HG03575 (cell line): ENCODE measurements around the gene VARS1.
"Not testable (repeated sequence)": the region's sequence is repeated elsewhere in the genome, so short reads cannot be mapped to it uniquely, and the experiment has no call there.

Source experiments
- ATAC-seq: cut with Tn5 transposase; IDR thresholded peaks from one replicate; pipeline ENCODE4 v1.9.1; 2021; ENCODE audit not compliant: unreplicated experiment, insufficient number of reproducible peaks, low FRiP score; ENCODE audit errors: extremely low read depth

VARS1 gene

GRCh38 chr6:31797588-31797987 is 2.0 kb upstream of the VARS1 start:
- ATAC-seq, result no peak

GRCh38 chr6:31796993-31797385 is 1.4 kb upstream of the VARS1 start:
- ATAC-seq, result no peak

DNA sequence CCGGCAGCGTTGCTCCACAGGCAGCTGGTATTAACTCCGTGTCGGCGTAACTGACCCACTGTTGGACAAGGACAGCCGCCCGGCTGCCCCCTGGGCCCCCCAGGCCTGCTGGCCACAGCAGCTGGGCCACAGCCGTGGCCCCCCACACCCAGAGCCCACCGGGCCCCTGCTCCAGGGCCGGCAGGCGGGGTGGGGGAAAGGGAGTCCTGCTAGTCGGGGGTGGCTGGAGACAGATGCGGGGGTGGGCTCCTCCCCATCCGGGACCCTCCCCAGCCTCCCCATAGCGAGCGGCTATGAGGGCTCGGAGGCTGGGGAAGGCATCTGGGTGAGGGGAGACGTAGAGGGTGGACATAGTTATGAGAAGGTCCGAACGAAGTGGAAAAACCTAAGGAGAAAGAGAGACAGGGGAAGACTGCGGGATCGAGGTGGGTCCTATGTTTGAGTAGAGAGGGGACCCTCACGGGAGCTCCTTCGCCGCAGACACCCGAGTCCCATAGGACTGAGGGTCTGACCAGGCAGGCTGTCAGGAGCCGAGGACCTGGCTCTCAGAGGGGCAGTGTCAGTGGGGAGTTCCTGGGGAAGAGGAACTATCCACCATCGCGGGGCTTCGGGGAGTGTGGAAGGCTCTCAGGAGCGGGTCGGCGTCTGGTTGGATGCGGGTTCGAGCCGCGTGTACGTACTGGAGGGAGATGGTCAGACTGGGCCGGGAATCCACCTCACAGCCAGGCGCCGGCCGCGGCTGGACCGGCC is 511 bp downstream of the VARS1 start:
- ATAC-seq, result no peak

DNA sequence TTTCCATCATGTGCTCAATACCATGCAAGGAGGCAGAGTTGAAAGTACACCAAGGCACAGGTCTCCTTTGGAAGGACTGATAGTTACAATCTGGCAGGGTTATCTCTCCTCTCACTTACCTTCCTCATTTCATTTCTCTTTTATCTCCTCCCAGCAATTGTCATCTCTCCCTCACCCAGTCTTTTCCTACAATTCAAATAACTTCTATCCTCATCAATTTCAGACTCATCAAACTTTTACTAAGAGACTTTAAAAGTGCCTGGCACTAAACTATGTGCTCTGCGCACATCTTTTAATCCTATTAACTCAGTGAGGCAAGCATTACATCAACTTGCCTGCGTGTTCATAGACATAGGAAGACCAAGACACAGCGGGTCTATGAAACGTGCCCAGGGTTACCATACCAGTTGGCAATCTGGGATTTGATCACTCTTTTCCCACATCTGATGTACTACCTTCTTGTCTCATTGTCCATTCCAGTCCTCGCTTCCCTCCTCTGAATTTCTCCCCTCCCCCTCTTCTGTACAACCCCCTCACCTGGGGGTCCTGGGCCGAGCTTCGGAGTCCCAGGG is 1.2 kb downstream of the VARS1 start:
- ATAC-seq, result no peak

DNA sequence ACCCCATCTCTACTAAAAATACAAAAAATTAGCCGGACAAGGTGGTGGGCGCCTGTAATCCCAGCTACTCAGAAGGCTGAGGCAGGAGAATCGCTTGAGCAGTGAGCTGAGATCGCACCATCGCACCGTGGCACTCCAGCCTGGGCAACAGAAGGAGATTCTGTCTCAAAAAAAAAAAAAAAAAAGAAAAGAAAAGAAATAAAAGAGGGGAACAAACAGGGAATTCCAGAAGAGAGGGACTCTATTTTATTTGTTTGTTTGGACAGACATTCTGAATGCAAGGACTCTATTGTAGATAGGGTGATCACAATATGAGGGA is 1.7 kb downstream of the VARS1 start:
- not testable (repeated sequence) for ATAC-seq

- ATAC-seq, result no peak
Measured at GRCh38 chr6:31792761-31793171, 2.8 kb downstream of the VARS1 start.

- ATAC-seq, result no peak
Measured at GRCh38 chr6:31792090-31792374, 3.5 kb downstream of the VARS1 start.

DNA sequence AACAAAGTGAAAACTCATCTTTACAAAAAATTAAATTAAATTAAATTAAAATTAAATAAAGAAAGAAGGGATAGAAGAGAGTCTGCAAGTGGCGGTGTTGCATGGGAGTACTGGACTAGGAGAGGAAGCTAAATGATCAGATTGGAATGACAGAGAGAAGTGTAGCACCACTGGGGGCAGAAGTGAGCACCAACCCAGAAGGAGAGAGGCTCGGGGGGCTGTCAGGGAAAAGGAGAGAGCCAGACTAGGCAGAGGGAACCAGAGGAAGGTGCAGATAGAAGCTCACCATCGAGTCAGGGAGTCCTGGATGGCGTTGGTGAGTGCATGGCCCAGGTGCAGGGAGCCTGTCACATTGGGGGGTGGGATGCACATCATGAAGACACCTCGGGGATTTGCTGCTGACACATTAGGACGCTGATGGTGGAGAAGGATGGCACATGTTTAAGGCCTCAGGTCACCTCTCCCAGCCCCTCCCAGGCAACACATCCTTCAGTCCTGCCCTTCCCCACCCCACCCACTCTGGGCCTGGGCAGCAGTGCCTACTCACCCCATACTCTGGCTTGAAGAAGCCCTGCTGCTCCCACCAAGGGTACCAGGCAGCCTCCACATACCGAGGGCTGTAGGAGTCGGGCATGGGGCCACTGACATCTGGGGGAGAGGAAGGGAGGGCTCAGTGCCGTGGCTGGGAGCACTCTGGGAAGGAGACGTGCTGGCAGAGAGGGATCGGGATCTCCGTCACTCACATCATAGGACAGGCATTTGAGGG is 4.0 kb downstream of the VARS1 start:
- no peak for ATAC-seq

DNA sequence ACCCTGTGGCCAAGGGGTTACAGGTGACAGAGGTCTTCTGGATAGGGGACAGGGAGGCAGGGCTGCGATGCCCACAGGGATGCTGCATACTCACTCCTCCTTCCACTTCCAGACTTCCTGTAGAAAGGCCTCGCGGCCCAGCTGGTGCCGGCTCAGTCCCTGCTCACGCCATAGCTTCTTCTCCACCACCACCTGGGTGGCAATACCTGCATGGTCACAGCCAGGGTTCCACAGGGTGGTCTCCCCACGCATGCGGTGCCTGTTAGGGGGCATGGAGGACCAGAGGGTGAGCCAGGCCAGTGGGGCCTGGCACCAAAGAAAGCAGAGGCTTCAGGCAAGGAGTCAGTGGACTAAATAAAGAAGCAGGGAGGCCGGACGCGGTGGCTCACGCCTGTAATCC is 10.1 kb downstream of the VARS1 start:
- no peak for ATAC-seq

GRCh38 chr6:31784098-31784925 is 11.2 kb downstream of the VARS1 start:
- ATAC-seq, result no peak

- no peak for ATAC-seq
Measured at GRCh38 chr6:31782126-31782855, 13.3 kb downstream of the VARS1 start.

DNA sequence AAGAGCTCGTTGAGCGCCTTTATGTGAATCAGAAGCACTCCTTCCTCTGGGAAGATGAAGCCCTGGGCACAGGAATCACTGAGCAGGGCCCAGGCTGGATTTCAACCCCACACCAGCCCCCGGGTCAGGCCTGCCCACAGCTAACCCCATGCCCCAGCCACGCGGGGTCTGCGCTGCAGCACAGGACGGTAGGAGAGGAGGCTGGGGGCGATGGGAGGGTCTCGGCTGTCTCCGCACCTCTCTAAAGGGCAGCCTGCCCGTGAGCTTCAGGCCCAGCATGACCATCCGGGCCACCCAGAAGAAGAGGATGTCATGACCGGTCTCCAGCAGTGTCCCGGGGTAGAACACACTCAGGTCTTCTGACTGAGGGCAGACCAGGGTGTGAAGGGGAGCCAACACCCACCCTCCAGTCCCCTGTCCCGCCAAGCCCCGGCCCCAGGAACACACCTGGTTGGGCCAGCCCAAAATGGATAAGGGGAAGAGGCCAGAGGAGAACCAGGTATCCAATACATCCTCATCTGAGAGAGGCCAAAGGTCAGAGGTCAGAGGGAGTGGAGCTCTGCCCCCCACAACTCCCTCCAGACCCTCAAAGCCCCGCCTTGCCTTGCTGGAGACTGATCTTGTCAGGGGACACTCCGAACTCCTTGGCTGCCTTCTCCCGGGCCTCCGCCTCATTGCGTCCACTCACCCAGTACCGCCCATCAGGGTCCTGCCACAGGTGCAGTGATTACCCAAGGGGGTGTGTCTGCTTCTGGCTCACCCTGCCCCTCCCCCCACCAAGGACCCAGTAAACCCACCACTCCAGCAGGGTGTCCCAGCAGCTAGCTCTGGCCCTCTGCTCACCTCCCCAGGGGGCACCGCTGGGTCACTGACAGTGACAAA is 14.1 kb downstream of the VARS1 start:
- ATAC-seq, result no peak

DNA sequence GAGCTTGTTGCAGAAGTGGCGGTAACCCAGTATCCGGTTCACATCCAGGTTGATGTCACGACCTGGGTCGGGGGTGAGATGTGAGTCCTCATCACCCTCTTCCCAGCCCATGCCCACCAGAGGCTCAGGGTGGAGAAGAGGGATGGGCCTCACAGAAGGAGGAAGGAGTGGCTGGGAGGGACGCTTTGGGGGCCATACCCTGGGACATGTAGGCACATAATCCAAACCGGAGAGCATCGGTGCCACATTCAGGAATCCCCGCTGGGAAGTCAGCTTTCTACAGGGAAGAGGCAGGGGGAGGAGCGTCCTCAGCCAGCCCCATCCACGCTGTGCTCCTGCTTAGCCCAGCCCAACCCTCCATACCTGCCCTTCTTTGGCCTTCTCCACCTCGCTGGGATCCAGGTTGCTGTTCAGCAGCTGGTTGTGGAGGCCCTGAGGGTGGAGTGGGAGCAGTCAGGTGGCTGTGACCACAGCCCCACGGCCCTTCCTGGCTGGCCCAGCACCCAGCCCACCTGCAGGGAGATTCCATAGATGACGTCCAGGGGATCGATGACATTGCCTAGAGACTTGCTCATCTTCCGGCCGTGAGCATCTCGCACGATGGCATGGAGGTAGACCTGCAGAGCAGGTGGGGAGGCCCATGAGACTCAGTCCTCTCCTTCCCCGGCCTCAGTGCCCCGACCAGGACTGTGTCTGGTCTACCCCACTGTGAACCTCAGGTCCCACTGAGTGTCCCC is 14.9 kb downstream of the VARS1 start:
- no peak for ATAC-seq

GRCh38 chr6:31779908-31780307 is 15.6 kb downstream of the VARS1 start:
- no peak for ATAC-seq

GRCh38 chr6:31778999-31779885 is 16.3 kb downstream of the VARS1 start:
- ATAC-seq, result no peak

GRCh38 chr6:31778193-31778592 is 17.4 kb downstream of the VARS1 start:
- no peak for ATAC-seq

DNA sequence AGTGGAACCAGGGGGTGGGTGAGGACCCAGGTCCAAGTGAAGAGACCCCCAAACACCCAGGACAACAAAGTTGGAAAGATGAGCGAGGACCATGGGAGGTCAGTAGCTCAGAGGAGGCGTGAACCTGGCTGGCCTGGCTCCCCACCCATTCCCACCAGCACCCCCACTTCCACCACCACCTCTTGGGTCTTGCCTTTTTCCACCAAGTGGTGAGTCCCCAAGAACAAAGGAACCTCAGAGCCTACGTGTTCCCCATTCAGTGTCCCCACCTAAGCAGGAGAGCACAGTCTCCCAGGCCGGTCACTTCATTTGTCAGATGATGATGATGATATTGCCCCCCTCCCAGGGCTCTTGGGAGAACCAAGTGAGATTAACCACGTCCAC is 17.9 kb downstream of the VARS1 start:
- no peak for ATAC-seq
